ENCODE results near the gene PTPRN2.

PTPRN2 gene

GRCh38 chr7:158113321-158114025 lies 474.1 kb downstream of the PTPRN2 start:
- no peak for DNase-seq (ENCODE audit: low spot score)

DNA sequence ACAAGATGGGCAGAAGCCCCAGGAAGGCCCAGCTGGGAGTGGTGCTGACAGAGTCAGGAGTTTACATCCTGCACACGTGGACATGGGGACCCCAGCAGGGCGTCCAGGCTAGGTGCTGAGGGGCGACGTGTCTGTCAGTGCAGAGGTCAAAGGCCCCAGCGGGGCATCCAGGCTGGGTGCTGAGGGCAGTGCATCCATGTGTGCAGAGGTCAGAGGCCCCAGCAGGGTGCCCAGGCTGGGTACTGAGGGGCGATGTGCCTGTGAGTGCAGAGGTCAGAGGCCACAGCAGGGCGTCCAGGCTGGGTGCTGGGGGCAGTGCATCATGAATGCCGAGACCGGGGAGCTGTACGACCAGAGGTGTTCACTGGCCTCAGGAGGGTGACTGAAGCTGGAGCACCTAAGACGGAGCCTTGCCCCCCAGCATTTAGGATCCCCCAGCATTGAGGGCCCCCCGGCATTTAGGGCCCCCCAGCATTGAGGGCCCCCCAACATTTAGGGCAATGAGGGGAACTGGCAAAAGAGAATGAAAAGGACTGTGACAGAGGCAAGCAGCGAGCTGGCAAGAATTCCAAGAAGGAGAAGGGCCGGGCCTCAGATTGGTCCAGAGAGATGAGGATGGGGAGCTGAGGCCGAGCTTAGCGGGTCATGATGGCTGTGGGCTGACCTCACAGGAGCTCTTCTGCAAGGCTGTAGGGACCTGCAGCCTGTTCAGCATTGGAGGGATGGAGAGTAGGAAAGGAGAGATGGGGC lies 474.9 kb downstream of the PTPRN2 start:
- DNase-seq (ENCODE audit: low spot score) = no peak

GRCh38 chr7:158111906-158112570 lies 475.6 kb downstream of the PTPRN2 start:
- no peak for DNase-seq (ENCODE audit: low spot score)

- peak; percentile 18 for DNase-seq (ENCODE audit: low spot score)
Measured at GRCh38 chr7:158111049-158111751, 476.4 kb downstream of the PTPRN2 start.

DNA sequence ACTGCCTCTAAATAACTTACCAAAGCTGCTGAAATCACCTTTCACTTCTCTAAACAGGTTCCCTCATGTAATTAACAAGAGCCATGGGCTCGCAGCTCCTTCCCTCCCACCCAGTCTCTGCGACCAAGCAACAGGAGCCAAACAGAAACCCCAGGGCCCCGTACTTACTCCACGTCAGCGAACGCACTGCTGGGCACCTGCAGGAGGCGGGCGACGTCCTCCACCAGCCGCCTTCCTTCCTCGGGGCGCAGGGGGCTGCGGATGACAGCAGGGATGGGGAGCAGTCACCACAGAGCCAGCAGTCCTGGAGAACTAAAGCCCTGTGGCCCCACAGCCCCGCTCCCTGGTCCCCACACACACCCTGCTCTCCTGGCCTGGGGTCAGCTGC lies 477.0 kb downstream of the PTPRN2 start:
- DNase-seq (ENCODE audit: low spot score) = no peak

- DNase-seq (ENCODE audit: low spot score) = no peak
Measured at GRCh38 chr7:158110034-158110590, 477.5 kb downstream of the PTPRN2 start.

DNA sequence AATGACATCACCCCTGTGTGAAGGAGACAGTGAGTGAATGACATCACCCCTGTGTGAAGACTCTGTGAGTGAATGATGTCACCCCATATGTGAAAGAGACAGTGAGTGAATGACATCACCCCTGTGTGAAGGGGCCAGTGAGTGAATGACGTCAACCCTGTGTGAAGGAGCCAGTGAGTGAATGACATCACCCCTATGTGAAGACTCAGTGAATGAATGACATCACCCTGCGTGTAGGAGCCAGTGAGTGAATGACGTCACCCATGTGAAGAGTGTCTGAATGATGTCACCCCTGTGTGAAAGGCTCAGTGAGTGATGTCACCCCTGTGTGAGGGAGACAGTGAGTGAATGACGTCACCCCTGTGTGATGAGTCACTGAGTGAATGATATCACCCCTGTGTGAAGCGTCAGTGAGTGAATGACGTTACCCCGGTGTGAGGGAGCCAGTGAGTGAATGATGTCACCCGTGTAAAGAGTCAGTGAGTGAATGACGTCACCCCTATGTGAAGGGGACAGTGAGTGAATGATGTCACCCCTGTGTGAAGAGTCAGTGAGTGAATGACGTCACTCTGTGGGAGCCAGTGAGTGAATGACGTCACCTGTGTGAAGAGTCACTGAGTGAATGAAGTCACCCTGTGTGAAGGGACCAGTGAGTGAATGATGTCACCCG lies 478.1 kb downstream of the PTPRN2 start:
- no peak for DNase-seq (ENCODE audit: low spot score)

- DNase-seq (ENCODE audit: low spot score) = no peak
Measured at GRCh38 chr7:158108646-158109293, 478.9 kb downstream of the PTPRN2 start.

DNA sequence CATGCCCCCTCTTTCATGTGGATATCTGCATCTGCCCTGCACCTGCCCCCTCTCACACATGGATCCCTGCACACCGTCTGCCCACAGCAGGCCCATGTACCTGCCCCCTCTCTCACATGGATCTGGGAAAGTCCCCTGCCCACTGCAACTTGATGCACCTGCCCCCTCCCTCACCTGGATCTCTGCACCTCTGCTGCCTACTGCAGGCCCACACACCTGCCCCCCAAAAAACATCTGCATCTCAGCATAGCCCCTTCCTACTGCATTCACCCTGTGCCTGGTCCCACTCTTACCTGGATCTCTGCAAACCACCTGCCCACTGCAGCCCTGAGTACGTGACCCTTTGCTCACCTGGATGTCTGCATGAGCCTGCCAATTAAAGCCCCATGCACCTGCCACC lies 479.8 kb downstream of the PTPRN2 start:
- no peak for DNase-seq (ENCODE audit: low spot score)

DNA sequence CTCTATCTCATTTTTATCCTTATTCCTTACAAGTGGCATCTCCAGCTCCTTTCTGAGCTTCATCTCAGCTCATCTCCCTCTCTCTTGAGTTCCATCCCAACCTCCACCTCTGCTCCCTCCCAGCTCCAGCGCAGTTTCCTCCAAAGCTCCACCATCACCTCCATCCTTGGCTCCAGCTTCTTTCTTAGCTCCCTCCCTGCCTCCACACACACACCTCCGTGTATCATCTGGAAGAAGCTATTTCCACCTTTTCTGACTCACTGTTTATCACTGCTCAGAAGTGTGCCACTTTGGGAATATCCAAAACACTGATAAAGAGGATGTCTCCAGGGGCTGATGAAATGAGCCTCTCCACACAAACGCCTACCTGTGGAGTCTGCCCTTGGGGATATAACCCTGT lies 481.4 kb downstream of the PTPRN2 start:
- no peak for DNase-seq (ENCODE audit: low spot score)

GRCh38 chr7:158103378-158103777 lies 484.2 kb downstream of the PTPRN2 start:
- no peak for DNase-seq (ENCODE audit: low spot score)

DNA sequence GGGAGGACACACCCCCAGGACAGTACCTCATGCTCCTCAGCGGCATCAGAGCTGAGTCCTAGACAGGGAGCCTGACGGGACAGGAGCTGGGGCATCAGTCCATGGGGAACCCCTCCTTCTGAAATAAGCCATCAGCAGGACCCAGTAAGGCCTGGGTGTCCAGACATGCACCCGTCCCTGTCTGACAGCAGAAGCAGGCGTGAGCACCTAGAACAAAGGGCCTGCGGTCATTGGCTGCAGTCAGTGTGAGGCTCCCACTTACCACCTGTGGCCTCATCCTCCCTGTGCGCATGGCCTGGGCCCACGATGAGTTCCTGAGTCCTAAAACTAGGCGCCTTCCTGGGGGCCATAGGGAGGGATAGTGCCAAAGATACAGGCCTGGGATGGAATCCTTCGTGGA lies 484.7 kb downstream of the PTPRN2 start:
- DNase-seq (ENCODE audit: low spot score) = no peak

DNA sequence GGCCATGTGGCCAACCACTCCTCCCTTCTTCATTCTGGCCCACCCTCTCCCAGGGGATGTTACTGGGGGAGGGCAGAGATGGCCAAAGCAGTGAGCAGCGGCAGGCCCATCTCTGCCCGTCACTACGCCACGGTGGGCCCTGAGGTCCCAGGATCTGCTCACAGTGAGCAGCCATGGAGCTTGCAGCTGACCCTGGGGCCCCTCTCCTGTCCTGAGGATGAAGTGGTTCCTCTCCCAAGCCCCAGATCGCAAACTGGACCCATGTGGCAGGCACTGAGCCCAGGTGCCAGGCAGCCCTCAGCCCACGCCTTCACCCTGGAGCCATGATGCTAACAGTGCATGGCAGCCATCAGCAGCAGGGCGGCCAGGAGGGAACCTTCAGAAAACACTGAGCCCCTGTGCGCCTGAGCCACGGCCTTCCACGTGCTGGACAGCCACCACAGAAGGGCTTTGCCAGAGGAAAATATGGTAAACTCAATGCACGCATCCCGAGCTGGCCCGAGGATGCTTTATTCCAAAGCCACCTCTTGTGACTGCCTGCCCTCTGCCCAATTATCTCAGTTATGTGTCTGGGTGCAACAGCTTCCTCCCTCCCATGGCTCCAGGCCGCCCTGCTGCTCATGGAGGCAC lies 485.7 kb downstream of the PTPRN2 start:
- DNase-seq (ENCODE audit: low spot score) = no peak

- DNase-seq (ENCODE audit: low spot score) = no peak
Measured at GRCh38 chr7:158098125-158099030, 489.2 kb downstream of the PTPRN2 start.

DNA sequence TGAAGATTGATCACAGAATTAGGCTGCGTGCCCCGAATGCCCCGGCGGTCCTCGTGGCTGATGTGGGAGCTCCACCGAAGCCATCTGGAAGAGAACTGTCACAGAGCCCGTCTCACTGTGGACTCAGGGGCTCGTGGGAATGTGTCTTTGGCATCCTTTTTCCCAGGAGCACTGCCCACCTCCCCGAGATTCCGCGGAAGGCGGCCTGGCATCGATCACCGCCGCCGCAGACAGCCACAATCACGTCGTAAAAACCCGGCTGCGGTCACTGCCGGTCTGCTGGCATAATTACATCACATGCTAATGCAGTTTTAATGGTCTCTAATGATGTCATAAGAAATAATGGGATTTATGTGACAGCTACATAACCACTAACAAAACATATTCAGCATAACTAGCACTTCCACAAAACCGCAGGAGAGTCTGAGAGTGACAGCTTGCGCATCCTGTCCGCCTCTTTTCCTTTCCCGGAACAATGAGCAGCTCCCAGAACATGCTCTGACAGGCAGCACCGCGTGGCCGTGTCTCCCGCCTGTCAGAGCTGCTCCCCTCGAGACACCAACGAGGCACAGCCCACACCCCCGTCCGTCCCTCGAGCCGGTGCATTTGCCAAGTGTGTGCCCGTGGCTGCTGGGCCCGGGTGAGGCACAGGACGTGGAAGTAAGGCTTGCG lies 490.0 kb downstream of the PTPRN2 start:
- DNase-seq (ENCODE audit: low spot score) = no peak

DNA sequence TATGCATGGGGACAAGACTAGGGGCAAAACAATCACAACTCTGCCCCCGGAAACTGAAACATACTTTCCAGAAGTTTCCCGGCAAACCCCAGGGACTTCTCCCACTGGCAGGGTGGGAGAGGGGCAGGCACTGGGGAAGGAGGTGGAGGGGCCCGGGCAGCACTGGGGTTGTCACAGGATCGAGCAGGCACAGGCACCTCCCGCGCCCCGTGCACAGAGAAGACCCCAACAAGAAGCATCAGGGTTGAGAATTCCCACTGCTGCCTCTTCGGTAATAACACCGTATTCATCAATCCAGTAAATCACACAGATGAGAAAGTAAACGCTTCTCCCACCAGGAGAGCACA lies 490.5 kb downstream of the PTPRN2 start:
- DNase-seq (ENCODE audit: low spot score) = no peak

GRCh38 chr7:158096582-158096981 lies 491.0 kb downstream of the PTPRN2 start:
- no peak for DNase-seq (ENCODE audit: low spot score)

DNA sequence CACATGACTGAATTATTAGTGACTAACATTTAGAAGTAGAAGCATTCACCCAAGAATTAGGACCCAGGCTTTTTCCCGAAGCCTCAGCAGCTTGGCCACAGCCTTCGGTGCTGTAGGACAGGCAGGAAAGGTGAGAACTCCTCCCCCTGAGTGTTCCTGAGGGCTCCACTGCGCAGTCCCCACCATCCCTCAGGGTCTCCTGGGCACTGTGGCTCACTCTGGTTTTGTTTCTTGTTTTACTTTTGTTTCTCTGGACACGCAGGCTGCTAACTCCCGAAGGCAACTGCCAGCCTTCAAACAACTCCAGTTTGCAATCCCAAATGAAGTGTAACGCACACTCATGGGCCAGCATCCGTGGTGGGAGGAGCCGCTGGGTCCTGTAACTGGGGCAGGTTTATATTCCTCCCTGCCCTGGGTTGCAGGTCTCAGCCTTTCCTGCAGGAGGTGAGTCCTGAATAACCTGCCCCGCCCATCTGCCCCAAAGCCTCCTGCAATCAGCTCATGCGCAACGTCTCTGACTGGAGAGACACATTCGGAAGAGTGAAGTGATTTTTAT lies 492.9 kb downstream of the PTPRN2 start:
- no peak for DNase-seq (ENCODE audit: low spot score)

- DNase-seq (ENCODE audit: low spot score) = no peak
Measured at GRCh38 chr7:158094046-158094445, 493.6 kb downstream of the PTPRN2 start.

Measured in LoVo (cell line).